K562 (cell line): ENCODE data around the gene ST6GALNAC2. TPM values are rescaled to one million over a fixed set of nuclear protein-coding genes. Genes with fewer than 3 reads are reported as not detected.
A peak's percentile ranks its signal among the peaks of the same experiment; 100 is the strongest.

Experiments
- CAMTA2 ChIP-seq: fragments of 250-450 bp; sonication (Bioruptor Pico); conservative IDR thresholded peaks from 2 replicates; pipeline ENCODE4 v1.5.1; 2022
- ELF2 ChIP-seq: fragments of 250-450 bp; sonication (Bioruptor Pico); IDR thresholded peaks from 2 replicates; pipeline ENCODE4 v1.5.0; 2021; ENCODE audit warnings: mild to moderate bottlenecking
- FOXJ3 ChIP-seq: sonication (generic); formaldehyde crosslinking; IDR thresholded peaks from 2 replicates; pipeline ENCODE4 v1.4.0; 2020; ENCODE audit warnings: mild to moderate bottlenecking, missing genetic modification reagents
- GATAD2B ChIP-seq: fragments of 450-650 bp; IDR thresholded peaks from 2 replicates; pipeline ENCODE4 v1.6.1; 2017; ENCODE audit warnings: mild to moderate bottlenecking, borderline replicate concordance
- NFATC3 ChIP-seq: fragments of 450-650 bp; IDR thresholded peaks from 2 replicates; pipeline ENCODE4 v1.6.1; 2017; ENCODE audit warnings: mild to moderate bottlenecking
- POLR2G ChIP-seq: fragments of 200-400 bp; formaldehyde crosslinking; IDR thresholded peaks from 2 replicates; pipeline ENCODE4 v1.6.1; 2017; ENCODE audit warnings: low read depth, mild to moderate bottlenecking, antibody characterized with exemption, low read length, moderate library complexity
- RAD21 ChIP-seq, 2 experiments: fragments of 250-450 bp in 1 of 2; fragments of 450-650 bp in 1 of 2; sonication (Bioruptor Pico) in 1 of 2; formaldehyde crosslinking in 1 of 2; IDR thresholded peaks in 1 of 2; conservative IDR thresholded peaks in 1 of 2; 2 replicates each; pipeline versions ENCODE4 v1.4.0 to v1.8.0; 2020 to 2022; ENCODE audit warnings: mild to moderate bottlenecking in 2 of 2, moderate library complexity in 1 of 2
- RBM25 ChIP-seq: fragments of 200-400 bp; formaldehyde crosslinking; IDR thresholded peaks from 2 replicates; pipeline ENCODE4 v1.6.1; 2018; ENCODE audit warnings: low read length, low read depth, moderate library complexity; ENCODE audit not compliant: severe bottlenecking
- SMARCA4 ChIP-seq: fragments of 450-650 bp; IDR thresholded peaks from 2 replicates; pipeline ENCODE4 v1.6.1; 2016
- SRSF1 ChIP-seq: fragments of 200-400 bp; formaldehyde crosslinking; IDR thresholded peaks from 2 replicates; pipeline ENCODE4 v1.6.1; 2017; ENCODE audit warnings: mild to moderate bottlenecking, low read depth, low read length, moderate library complexity
- ZBTB17 ChIP-seq: fragments of 450-650 bp; formaldehyde crosslinking; IDR thresholded peaks from 2 replicates; pipeline ENCODE4 v1.4.0; 2020; ENCODE audit warnings: mild to moderate bottlenecking
- ZBTB40 ChIP-seq, 2 experiments: fragments of 450-650 bp in 1 of 2; sonication (generic) in 1 of 2; formaldehyde crosslinking in 1 of 2; IDR thresholded peaks; 2 replicates each; pipeline versions ENCODE4 v1.7.1 to v1.9.0; 2016 to 2022; ENCODE audit warnings: inconsistent platforms in 1 of 2, mild to moderate bottlenecking in 1 of 2, missing genetic modification reagents in 1 of 2
- ZBTB5 ChIP-seq: fragments of 450-650 bp; IDR thresholded peaks from 2 replicates; pipeline ENCODE4 v1.6.1; 2017; ENCODE audit warnings: antibody characterized with exemption
- ZNF121 ChIP-seq: sonication (generic); formaldehyde crosslinking; conservative IDR thresholded peaks from 2 replicates; pipeline ENCODE4 v1.8.0; 2022; ENCODE audit warnings: missing genetic modification reagents
- ZNF217 ChIP-seq: sonication (generic); formaldehyde crosslinking; IDR thresholded peaks from 2 replicates; pipeline ENCODE4 v1.8.0; 2022; ENCODE audit warnings: mild to moderate bottlenecking, missing genetic modification reagents
- ZNF280A ChIP-seq: fragments of 450-650 bp; IDR thresholded peaks from 2 replicates; pipeline ENCODE4 v1.6.1; 2018; ENCODE audit warnings: mild to moderate bottlenecking, low read depth; ENCODE audit not compliant: partially characterized antibody
- polyA plus RNA-seq, 8 experiments: library from polyadenylated mRNA; depleted of rRNA in 4 of 8; stranded (reverse) in 5 of 8; unstranded in 3 of 8; fragments of >200 nt; fragmentation: Nextera tagmentation in 2 of 8; fragmentation: Illumina TruSeq in 1 of 8; extraction: Ambion mirVana in 2 of 8; extraction: Trizol in 1 of 8; gene quantifications; 2 replicates each; pipeline versions ENCODE4 v1.2.1 to v1.2.3, GENCODE V29; 2011 to 2014; ENCODE audit warnings: inconsistent platforms in 1 of 8, missing spikeins in 1 of 8
- total RNA-seq, 7 experiments: library from RNA; depleted of rRNA in 6 of 7; stranded (reverse); fragments of >200 nt in 6 of 7; fragmentation: Illumina TruSeq in 2 of 7; extraction: Trizol in 2 of 7; gene quantifications; 2 replicates each; pipeline versions ENCODE4 v1.2.1 to v1.2.3, GENCODE V29; 2011 to 2021; ENCODE audit warnings: low replicate concordance in 1 of 7

Gene ST6GALNAC2
- total and polyA plus RNA-seq, 9 of the 15 experiments (the other 6 are each of a cell fraction or from before 2014, with no cell fraction given), result 0.18 TPM; not detected in 8

GRCh38 chr17:76547642-76548202 lies 37.9 kb downstream of the ST6GALNAC2 start (continued):
- TF ChIP-seq ZBTB40 (IDR thresholded peaks at IDR 0.05) (0 out of 2 replicates have a peak, but pooled peaks have one; percentile 14), ZBTB40 (CRISPR knock-in tag; IDR thresholded peaks at IDR 0.05) (no peak), SMARCA4 (0 out of 2 replicates have a peak, but pooled peaks have one; percentile 24), RAD21 (CRISPR knock-in tag; conservative IDR thresholded peaks at IDR 0.05 in 1 of 2, IDR thresholded peaks at IDR 0.05 in 1 of 2) (no peak), ZNF280A (no peak), ZBTB5 (peak; percentile 49; the same call in 1 of the 2 replicates), FOXJ3 (no peak), ELF2 (CRISPR knock-in tag) (no peak), SRSF1 (no peak), CAMTA2 (CRISPR knock-in tag) (no peak), ZBTB17 (no peak), GATAD2B (no peak), ZNF121 (CRISPR knock-in tag) (no peak), ZNF217 (CRISPR knock-in tag) (no peak), RBM25 (no peak), NFATC3 (peak; percentile 57; the same call in 1 of the 2 replicates), POLR2G (no peak)
